ENCODE measurements around the gene BMPER. TPM values are rescaled to one million over a fixed set of nuclear protein-coding genes. Genes with fewer than 3 reads are reported as not detected.
A peak's percentile ranks its signal among the peaks of the same experiment; 100 is the strongest.

The BMPER gene
- total and polyA plus RNA-seq, 7 experiments from 2014 or later = 0.37 to 0.81 (median 0.44) TPM; not detected in 4

DNA sequence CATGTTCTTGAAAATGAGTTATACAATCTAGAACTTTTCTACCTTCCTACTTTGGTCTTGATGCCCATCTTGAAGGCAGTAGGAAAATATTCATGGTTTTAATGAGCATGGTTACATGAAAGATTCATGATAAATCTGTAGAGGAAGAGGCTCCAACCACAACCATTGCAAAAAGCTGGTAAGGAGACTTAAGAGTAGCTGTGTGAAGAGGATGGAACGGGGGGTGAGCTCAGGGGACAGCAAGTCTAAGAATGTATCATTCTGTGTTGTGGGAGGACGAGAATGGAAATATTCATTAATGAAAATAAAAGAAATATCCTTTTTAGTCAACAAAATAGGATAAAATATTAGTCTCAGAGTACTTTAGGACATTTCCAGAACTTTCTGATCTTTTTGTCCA is 81.1 kb downstream of the BMPER start:
- H3K36me3 ChIP-seq (ENCODE audit: control insufficient read depth in 2 of 3, insufficient read depth in 3 of 3, low read length in 3 of 3) = no peaks in the 10 kb centered on the region
- H3K27ac ChIP-seq (ENCODE audit: low read depth, low read length) = no peak overlapping the region
- Mint-ChIP-seq H3K4me3 (no peak overlapping the region), H3K4me1 (no peaks in the 10 kb centered on the region), H3K27ac (no peak overlapping the region), H3K9me3 (peaks cover 0 to 5% (median 0%) of the 10 kb centered on the region in 11 donors), H3K27me3 (peaks cover 0 to 2% (median 0%) of the 10 kb centered on the region in 5 donors), H3K36me3 (no peaks in the 10 kb centered on the region)
- no peak for ATAC-seq
- ChIA-PET POLR2A (no interaction called here), CTCF (no interaction called here)
- H3K27me3 ChIP-seq (ENCODE audit: control insufficient read depth in 2 of 2, insufficient read depth in 2 of 2, low read length in 2 of 2) = no peaks in the 10 kb centered on the region
- H3K9me3 ChIP-seq (ENCODE audit: control insufficient read depth in 2 of 3, low read length in 3 of 3) = no peaks in the 10 kb centered on the region
- H3K4me1 ChIP-seq (ENCODE audit: control insufficient read depth in 2 of 2, insufficient read depth in 2 of 2, low read length in 2 of 2) = no peaks in the 10 kb centered on the region
- no peak for DNase-seq
- intact Hi-C loops (cut with micrococcal nuclease) = no loop called here
- H3K4me3 ChIP-seq (ENCODE audit: low read length) = no peak overlapping the region

DNA sequence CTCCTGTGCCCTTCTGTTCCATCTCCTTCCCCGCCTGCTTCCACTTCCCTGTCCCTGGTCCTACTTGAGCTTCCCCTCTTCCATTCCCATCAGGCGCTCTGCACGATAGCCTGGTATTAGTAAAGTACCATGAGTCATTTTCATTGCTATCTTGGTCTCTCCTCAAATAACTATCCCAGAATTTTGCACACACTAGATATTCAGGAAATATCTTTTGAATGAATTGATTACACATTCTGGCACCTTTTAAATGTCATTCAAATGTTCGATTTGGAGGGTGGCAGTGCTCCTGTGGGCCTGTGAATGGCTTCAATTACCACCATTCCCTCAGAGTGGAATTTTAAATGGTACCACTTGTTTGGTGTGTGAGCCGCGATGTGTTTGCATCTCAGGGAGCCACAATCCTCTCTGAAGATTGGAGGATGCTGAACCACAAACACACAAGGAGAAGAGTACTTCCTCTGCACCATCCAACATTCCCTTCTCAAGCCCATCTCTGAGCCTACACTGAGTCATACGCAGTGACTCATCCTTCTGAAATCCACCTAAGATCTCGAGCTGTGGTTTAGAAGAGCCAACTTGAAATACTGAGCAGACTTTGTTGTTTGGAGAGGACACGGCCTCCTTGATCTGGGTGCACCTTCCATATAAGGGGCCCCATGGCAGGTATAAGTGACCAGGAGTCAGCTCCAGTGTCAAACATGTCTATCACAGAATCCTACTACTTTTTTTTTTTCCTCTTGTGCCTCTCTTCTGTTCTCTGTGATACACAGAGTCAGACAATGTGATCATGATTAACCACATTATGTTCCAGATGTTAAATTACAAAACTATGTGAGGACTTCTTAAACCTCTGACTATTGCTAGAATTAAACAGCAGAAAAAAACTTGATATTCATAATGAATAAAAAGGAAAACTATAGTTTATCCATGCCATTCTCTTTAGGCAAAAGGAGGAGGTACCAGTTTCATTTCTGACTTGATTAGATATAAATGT is 81.9 kb downstream of the BMPER start:
- ATAC-seq = no peak

DNA sequence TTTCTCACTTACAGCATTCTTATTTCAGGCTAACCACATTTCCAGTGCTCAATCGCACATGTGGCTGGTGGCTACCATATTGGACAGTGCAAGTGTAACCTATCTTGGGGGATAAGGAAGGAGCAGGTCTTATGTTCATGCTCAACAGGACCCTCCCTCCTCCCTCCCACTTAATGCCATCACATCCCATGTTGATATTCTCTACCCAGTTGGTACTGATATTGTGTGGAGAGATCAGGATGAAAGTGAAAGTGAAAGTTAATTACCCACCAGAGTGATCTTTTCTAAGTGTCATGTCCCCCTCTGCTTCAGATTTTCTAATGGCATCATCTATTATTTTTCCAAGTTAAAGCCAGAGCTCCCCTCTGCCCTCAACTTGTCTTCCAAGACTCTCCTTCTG is 91.6 kb downstream of the BMPER start:
- peaks cover 0 to 6% (median 0%) of the 10 kb centered on the region in 11 donors for H3K9me3 Mint-ChIP-seq
- POLR2A ChIA-PET = no interaction called here

More for the DNA sequence above, 81.9 kb downstream of the BMPER start:
- POLR2A ChIA-PET = no interaction called here
- CTCF ChIA-PET = no interaction called here
- Histone ChIP-seq H3K27me3 (ENCODE audit: control insufficient read depth in 2 of 2, insufficient read depth in 2 of 2, low read length in 2 of 2) (no peaks in the 10 kb centered on the region), H3K9me3 (ENCODE audit: control insufficient read depth in 2 of 3, low read length in 3 of 3) (no peaks in the 10 kb centered on the region), H3K4me3 (ENCODE audit: low read length) (no peak overlapping the region), H3K36me3 (ENCODE audit: control insufficient read depth in 2 of 3, insufficient read depth in 3 of 3, low read length in 3 of 3) (no peaks in the 10 kb centered on the region), H3K27ac (ENCODE audit: low read depth, low read length) (no peak overlapping the region), H3K4me1 (ENCODE audit: control insufficient read depth in 2 of 2, insufficient read depth in 2 of 2, low read length in 2 of 2) (no peaks in the 10 kb centered on the region)
- Mint-ChIP-seq H3K27me3 (no peaks in the 10 kb centered on the region), H3K36me3 (no peaks in the 10 kb centered on the region), H3K4me1 (no peaks in the 10 kb centered on the region), H3K27ac (no peak overlapping the region), H3K4me3 (no peak overlapping the region), H3K9me3 (peaks cover 0 to 5% (median 0%) of the 10 kb centered on the region in 11 donors)
- DNase-seq = no peak
- intact Hi-C loops (cut with micrococcal nuclease) = no loop called here

DNA sequence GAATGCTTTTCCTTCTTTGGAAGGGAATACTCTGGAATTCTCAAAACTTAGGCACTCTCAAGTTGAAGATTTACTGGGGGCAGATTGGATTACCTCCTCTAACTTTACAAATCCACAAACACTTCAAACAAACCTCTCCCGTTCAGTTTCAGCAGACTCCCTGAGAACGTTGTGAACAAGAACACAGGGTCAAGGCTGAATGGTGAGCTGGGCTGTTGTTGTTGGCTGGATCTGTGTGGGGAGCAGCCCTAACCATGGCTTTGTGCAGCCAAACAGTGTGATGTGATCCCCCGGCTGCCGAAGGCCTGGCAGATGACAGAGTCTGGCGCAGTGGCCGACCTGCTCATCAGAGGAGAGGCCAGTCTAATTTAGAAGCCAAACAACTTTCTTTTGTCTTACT is 93.1 kb downstream of the BMPER start:
- no peak overlapping the region for H3K4me3 Mint-ChIP-seq
- intact Hi-C loops (cut with micrococcal nuclease) = no loop called here
- Histone ChIP-seq H3K27me3 (ENCODE audit: control insufficient read depth in 2 of 2, insufficient read depth in 2 of 2, low read length in 2 of 2) (no peaks in the 10 kb centered on the region), H3K9me3 (ENCODE audit: control insufficient read depth in 2 of 3, low read length in 3 of 3) (no peaks in the 10 kb centered on the region), H3K27ac (ENCODE audit: low read depth, low read length) (no peak overlapping the region), H3K4me3 (ENCODE audit: low read length) (no peak overlapping the region), H3K36me3 (ENCODE audit: control insufficient read depth in 2 of 3, insufficient read depth in 3 of 3, low read length in 3 of 3) (no peaks in the 10 kb centered on the region), H3K4me1 (ENCODE audit: control insufficient read depth in 2 of 2, insufficient read depth in 2 of 2, low read length in 2 of 2) (no peaks in the 10 kb centered on the region)
- H3K4me1 Mint-ChIP-seq = peaks cover 0 to 13% (median 8%) of the 10 kb centered on the region in 7 donors
- H3K36me3 Mint-ChIP-seq = peaks cover 0 to 5% (median 0%) of the 10 kb centered on the region in 5 donors
- CTCF ChIA-PET = no interaction called here
- DNase-seq (no peak), ATAC-seq (no peak)
- no peak overlapping the region for H3K27ac Mint-ChIP-seq
- peaks cover 0 to 11% (median 3%) of the 10 kb centered on the region in 11 donors for H3K9me3 Mint-ChIP-seq
- no peaks in the 10 kb centered on the region for H3K27me3 Mint-ChIP-seq
- POLR2A ChIA-PET = no interaction called here

More for the DNA sequence above, 91.6 kb downstream of the BMPER start:
- intact Hi-C loops (cut with micrococcal nuclease) = no loop called here
- peaks cover 0 to 13% (median 8%) of the 10 kb centered on the region in 7 donors for H3K4me1 Mint-ChIP-seq
- ATAC-seq (no peak), DNase-seq (no peak)
- peaks cover 0 to 5% (median 0%) of the 10 kb centered on the region in 5 donors for H3K36me3 Mint-ChIP-seq
- Histone ChIP-seq H3K27ac (ENCODE audit: low read depth, low read length) (no peak overlapping the region), H3K4me1 (ENCODE audit: control insufficient read depth in 2 of 2, insufficient read depth in 2 of 2, low read length in 2 of 2) (no peaks in the 10 kb centered on the region), H3K9me3 (ENCODE audit: control insufficient read depth in 2 of 3, low read length in 3 of 3) (no peaks in the 10 kb centered on the region), H3K27me3 (ENCODE audit: control insufficient read depth in 2 of 2, insufficient read depth in 2 of 2, low read length in 2 of 2) (no peaks in the 10 kb centered on the region), H3K36me3 (ENCODE audit: control insufficient read depth in 2 of 3, insufficient read depth in 3 of 3, low read length in 3 of 3) (no peaks in the 10 kb centered on the region), H3K4me3 (ENCODE audit: low read length) (no peak overlapping the region)
- peak overlapping the region in 1 of 9 donors; percentile 2 for H3K27ac Mint-ChIP-seq
- peak overlapping the region in 5 of 10 donors; percentile 1 to 46 (median 19) for H3K4me3 Mint-ChIP-seq
- no peaks in the 10 kb centered on the region for H3K27me3 Mint-ChIP-seq
- CTCF ChIA-PET = no interaction called here

DNA sequence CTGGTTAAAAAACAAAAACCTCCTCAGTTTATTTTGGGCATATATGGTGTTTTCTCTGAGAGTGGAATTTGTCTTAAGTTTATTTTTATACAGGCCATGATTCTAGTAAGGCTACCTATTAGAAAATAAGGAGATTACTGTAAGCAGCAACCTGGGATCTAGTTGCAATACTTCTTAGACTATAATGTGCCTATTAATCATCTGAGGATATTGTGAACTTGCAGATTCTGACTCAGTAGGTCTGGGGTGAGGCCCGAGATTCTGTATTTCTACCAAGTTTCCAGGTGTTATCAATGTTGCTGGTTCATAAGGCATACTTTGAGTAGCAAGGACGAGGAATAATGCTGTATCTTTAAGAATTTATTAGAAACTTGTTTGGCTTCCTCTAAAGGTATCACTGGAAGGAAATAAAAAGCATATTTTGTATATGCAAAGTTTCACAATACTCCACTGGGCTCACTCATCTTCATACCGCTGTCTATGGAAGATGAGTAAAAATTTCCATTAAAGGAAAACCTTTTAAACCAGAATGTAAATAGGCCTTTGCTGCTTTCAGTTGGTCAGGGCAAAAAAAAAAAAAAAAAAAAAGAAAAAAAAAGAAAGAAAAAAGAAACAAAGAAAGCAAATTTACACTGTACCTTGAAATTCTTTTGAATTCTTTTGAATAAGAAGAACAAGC is 105.8 kb downstream of the BMPER start:
- Mint-ChIP-seq H3K9me3 (peaks cover 0 to 4% (median 0%) of the 10 kb centered on the region in 11 donors), H3K4me1 (no peaks in the 10 kb centered on the region), H3K27me3 (peaks cover 0 to 29% (median 22%) of the 10 kb centered on the region in 5 donors), H3K36me3 (no peaks in the 10 kb centered on the region), H3K4me3 (no peak overlapping the region), H3K27ac (no peak overlapping the region)
- no peaks in the 10 kb centered on the region for H3K4me1 ChIP-seq (ENCODE audit: control insufficient read depth in 2 of 2, insufficient read depth in 2 of 2, low read length in 2 of 2)
- H3K27me3 ChIP-seq (ENCODE audit: control insufficient read depth in 2 of 2, insufficient read depth in 2 of 2, low read length in 2 of 2) = no peaks in the 10 kb centered on the region
- no peak overlapping the region for H3K27ac ChIP-seq (ENCODE audit: low read depth, low read length)
- ChIA-PET CTCF (no interaction called here), POLR2A (no interaction called here)
- ATAC-seq = no peak
- intact Hi-C loops (cut with micrococcal nuclease) = no loop called here
- DNase-seq = no peak
- H3K4me3 ChIP-seq (ENCODE audit: low read length) = no peak overlapping the region
- no peaks in the 10 kb centered on the region for H3K36me3 ChIP-seq (ENCODE audit: control insufficient read depth in 2 of 3, insufficient read depth in 3 of 3, low read length in 3 of 3)
- no peaks in the 10 kb centered on the region for H3K9me3 ChIP-seq (ENCODE audit: control insufficient read depth in 2 of 3, low read length in 3 of 3)

DNA sequence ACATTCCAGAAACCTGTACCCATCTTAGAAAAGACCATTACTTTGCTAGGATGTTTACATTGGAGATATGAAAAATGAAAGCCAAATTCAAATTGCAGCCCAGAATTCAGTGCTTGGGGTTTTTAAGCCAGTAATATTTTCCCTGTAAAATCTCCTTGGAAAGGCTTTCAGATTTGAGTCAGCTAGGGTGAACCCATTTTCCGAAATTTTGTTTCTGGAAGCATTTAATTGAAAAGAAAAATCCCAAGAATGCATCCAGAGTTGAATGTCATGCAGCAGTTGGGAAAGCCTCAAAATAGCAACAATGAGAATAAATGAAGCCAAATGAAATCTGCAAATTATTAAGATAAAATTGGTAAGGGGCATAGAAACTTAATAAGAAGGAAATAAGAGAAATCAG is 106.4 kb downstream of the BMPER start:
- no peaks in the 10 kb centered on the region for H3K36me3 Mint-ChIP-seq
- H3K27me3 ChIP-seq (ENCODE audit: control insufficient read depth in 2 of 2, insufficient read depth in 2 of 2, low read length in 2 of 2) = no peaks in the 10 kb centered on the region
- H3K4me1 ChIP-seq (ENCODE audit: control insufficient read depth in 2 of 2, insufficient read depth in 2 of 2, low read length in 2 of 2) = no peaks in the 10 kb centered on the region
- no peak for DNase-seq
- no peak overlapping the region for H3K27ac Mint-ChIP-seq
- H3K4me1 Mint-ChIP-seq = no peaks in the 10 kb centered on the region
- H3K27ac ChIP-seq (ENCODE audit: low read depth, low read length) = no peak overlapping the region
- peaks cover 0 to 4% (median 0%) of the 10 kb centered on the region in 11 donors for H3K9me3 Mint-ChIP-seq
- no peaks in the 10 kb centered on the region for H3K9me3 ChIP-seq (ENCODE audit: control insufficient read depth in 2 of 3, low read length in 3 of 3)
- intact Hi-C loops (cut with micrococcal nuclease) = no loop called here
- CTCF ChIA-PET = no interaction called here
- peaks cover 0 to 31% (median 19%) of the 10 kb centered on the region in 5 donors for H3K27me3 Mint-ChIP-seq
- ATAC-seq = no peak
- no peak overlapping the region for H3K4me3 ChIP-seq (ENCODE audit: low read length)
- no peak overlapping the region for H3K4me3 Mint-ChIP-seq
- no peaks in the 10 kb centered on the region for H3K36me3 ChIP-seq (ENCODE audit: control insufficient read depth in 2 of 3, insufficient read depth in 3 of 3, low read length in 3 of 3)
- POLR2A ChIA-PET = no interaction called here

Measured in naive thymus-derived CD4-positive, alpha-beta T cell (primary cell).